ENCODE measurements around the gene LRRC25.
A peak's percentile ranks its signal among the peaks of the same experiment; 100 is the strongest.

DNA sequence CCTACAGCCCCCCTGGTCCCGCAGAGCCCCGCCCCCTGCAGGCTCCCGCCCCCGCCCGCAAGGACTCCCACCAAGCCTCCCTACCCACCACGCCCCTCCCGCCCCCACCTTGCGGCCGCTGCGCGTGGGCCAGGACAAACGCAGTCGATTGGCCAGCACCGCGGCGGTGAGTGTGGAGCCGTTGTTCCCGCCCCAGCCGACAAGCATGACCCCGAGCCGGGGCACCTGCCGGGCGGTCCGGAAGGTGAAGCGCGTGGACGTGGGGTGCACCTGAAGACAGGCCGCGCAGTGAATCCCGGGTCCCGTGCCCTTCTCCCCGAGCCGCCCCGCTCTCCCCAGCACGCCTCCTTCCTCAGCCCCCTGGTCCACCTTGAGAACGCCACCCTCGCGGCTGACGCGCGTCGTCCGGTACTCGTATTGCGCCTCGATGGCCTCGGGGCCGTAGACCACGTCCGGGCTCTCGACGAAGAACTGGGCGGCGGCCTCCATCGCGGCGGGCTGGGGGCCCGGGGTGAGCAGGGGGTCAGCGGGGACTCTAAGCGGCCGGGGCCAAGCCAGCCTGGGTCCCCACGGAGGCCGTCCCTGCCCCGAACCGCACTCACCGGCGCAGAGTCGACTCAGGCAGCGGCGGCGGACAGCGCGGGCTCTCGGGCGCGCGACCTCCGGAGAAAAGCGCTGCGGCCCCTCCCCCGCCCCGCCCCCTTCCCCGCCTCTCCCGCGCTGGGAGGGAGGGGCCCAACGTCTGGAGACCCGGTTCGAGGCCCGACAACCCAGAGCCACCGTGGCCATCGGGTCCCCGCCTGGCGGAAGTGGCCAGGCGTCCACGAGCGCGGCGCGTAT, 40.3 kb upstream of the LRRC25 start, which contains the start of gene ISYNA1:
- peak in 1 of 2 donors; percentile 27 for TF ChIP-seq POLR2A (IDR thresholded peaks at IDR 0.05)
- TF ChIP-seq, protein P1, sequence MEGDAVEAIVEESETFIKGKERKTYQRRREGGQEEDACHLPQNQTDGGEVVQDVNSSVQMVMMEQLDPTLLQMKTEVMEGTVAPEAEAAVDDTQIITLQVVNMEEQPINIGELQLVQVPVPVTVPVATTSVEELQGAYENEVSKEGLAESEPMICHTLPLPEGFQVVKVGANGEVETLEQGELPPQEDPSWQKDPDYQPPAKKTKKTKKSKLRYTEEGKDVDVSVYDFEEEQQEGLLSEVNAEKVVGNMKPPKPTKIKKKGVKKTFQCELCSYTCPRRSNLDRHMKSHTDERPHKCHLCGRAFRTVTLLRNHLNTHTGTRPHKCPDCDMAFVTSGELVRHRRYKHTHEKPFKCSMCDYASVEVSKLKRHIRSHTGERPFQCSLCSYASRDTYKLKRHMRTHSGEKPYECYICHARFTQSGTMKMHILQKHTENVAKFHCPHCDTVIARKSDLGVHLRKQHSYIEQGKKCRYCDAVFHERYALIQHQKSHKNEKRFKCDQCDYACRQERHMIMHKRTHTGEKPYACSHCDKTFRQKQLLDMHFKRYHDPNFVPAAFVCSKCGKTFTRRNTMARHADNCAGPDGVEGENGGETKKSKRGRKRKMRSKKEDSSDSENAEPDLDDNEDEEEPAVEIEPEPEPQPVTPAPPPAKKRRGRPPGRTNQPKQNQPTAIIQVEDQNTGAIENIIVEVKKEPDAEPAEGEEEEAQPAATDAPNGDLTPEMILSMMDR (IDR thresholded peaks at IDR 0.05): no peak

Data from heart left ventricle (tissue), 13 donors.